Measurements from ENCODE around the gene NOSTRIN. TPM values are rescaled to one million over a fixed set of nuclear protein-coding genes. Genes with fewer than 3 reads are reported as not detected.

NOSTRIN gene
- total RNA-seq, 1 donor, result 0.81 TPM

DNA sequence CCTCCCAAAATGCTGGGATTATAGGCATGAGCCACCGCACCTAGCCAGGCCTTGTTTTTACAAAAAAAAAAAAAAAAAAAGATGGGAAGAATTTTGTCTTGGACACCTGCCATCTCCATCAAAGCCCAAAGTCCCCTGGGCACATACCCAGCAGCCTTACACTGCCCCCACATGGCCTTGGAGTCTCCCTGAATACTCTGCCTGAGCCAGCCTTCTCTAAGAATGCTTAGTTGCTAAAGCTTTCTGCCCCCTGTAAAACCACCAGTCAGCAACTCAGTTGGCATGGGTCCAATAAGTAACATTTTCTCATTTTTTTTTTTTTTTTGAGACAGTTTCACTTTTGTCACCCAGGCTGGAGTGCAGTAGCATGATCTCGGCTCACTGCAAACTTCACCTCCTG is 47.2 kb downstream of the NOSTRIN start:
- TF ChIP-seq, protein P1, sequence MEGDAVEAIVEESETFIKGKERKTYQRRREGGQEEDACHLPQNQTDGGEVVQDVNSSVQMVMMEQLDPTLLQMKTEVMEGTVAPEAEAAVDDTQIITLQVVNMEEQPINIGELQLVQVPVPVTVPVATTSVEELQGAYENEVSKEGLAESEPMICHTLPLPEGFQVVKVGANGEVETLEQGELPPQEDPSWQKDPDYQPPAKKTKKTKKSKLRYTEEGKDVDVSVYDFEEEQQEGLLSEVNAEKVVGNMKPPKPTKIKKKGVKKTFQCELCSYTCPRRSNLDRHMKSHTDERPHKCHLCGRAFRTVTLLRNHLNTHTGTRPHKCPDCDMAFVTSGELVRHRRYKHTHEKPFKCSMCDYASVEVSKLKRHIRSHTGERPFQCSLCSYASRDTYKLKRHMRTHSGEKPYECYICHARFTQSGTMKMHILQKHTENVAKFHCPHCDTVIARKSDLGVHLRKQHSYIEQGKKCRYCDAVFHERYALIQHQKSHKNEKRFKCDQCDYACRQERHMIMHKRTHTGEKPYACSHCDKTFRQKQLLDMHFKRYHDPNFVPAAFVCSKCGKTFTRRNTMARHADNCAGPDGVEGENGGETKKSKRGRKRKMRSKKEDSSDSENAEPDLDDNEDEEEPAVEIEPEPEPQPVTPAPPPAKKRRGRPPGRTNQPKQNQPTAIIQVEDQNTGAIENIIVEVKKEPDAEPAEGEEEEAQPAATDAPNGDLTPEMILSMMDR (IDR thresholded peaks at IDR 0.05; ENCODE audit: insufficient read depth, low read length), result no peak
- H3K4me3 ChIP-seq (ENCODE audit: low read depth, low read length), result no peak overlapping the region
- DNase-seq (ENCODE audit: low read depth), result peak; percentile 37

DNA sequence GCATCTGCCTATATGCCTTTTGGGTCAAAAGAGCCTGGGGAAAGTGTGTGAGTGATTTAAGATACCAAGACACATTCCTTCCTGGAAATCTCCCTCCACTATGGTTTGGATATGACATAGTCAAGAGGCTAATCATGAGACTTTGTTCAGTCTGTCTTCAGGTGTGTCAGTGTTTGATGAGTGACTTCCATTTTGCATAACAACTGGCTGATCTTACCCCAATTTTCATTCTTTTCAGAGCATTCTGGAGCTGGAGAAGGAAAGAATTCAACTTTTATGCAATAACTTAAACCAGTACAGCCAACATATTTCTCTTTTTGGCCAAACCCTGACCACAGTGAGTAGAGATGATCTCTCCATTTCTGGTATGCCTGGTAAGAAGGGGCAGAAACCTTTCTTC is 48.4 kb downstream of the NOSTRIN start:
- no peak overlapping the region for H3K4me3 ChIP-seq (ENCODE audit: low read depth, low read length)
- peak; percentile 7 for DNase-seq (ENCODE audit: low read depth)
- TF ChIP-seq, protein P1 (IDR thresholded peaks at IDR 0.05; ENCODE audit: insufficient read depth, low read length), result no peak

DNA sequence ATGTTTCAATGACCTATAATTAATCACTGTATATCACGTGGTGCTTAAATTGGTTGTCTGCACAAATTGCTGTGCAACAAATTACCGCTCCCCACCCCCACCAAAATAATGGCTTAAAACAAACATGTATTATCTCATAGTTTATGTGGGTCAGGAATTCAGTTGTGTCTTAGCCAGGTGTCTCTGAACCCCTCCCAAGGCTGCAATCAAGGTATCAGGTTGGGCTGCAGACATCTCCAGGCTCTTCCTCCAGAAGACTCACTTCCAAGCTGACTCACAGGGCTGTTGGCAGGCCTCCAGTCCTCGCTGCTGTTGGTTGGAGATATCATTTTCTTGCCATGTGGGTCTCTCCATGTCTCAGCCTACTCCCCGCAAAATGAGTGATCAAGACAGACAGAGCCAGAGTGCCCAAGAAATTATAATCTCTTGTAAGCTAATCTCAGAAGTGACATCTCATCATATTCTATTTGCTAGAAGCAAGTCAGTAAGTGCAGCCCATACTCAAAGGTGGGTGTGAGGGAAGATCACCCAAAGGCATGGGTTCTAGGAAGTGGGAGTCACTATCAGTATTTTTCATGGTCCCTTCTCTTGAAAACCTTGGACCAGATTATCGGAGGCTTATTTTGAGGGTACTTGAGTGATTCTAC is 49.4 kb downstream of the NOSTRIN start:
- TF ChIP-seq, protein P1 (IDR thresholded peaks at IDR 0.05; ENCODE audit: insufficient read depth, low read length), result no peak
- H3K4me3 ChIP-seq (ENCODE audit: low read depth, low read length), result no peak overlapping the region
- peak; percentile 65 for DNase-seq (ENCODE audit: low read depth)

DNA sequence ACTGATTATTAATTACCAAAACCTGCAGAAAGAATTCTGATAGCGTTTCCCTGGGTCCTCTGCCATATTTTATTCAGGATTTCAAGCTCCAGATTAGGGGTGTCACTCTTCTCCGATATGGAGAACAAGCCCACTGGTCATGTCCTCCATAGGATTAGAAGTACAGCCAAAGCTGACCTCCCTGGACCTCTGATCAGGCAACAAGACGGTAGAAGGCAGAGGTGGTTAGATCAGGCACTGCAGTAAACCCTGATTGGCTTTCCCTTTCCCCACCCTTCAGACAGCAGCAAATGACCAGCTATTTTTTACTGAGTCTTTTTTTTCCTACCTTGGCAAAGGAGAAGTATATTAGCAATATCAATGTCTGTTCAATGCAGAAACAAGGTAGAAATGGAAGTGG is 50.0 kb downstream of the NOSTRIN start:
- TF ChIP-seq, protein P1 (IDR thresholded peaks at IDR 0.05; ENCODE audit: insufficient read depth, low read length), result no peak
- DNase-seq (ENCODE audit: low read depth), result no peak
- no peak overlapping the region for H3K4me3 ChIP-seq (ENCODE audit: low read depth, low read length)

DNA sequence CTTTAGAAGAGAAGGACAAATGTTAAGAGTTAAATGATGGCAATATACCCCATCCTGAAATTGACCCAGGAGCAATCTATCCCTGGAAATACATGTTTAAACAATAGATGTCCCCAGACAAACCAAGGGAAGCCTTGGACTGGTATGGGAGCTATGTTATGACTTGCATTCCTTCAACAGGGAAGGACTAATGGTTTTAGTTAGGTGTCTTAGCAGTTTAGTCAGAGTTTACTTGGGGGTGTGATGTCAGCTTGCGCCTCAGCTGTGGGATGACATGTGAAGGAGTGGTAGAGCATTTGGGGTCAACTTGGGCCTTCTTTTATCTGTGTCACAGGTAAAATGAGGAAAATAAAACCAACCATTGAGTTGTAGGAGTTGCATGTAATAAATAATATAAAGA is 51.0 kb downstream of the NOSTRIN start:
- TF ChIP-seq, protein P1 (IDR thresholded peaks at IDR 0.05; ENCODE audit: insufficient read depth, low read length), result no peak
- no peak for DNase-seq (ENCODE audit: low read depth)
- no peak overlapping the region for H3K4me3 ChIP-seq (ENCODE audit: low read depth, low read length)

DNA sequence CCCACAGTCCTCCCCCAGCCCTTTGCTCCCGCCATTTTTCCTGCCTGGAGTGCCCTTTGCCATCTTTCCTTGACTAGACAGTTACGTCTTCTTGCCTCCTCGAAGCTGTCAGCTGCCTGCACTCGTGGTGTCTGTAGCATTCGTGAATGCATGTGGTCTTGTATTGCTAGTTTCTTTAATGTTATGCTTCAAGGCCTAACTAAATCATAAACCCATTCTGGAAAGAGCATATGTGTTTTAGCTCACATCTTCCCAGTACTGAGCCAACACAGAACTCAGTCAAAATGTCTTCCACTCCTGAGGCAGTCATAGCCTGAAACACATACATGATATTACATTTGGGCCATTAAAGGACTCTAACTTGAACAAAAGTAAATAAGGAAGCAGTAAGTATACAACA is 52.2 kb downstream of the NOSTRIN start:
- H3K4me3 ChIP-seq (ENCODE audit: low read depth, low read length), result no peak overlapping the region
- TF ChIP-seq, protein P1 (IDR thresholded peaks at IDR 0.05; ENCODE audit: insufficient read depth, low read length), result no peak
- DNase-seq (ENCODE audit: low read depth), result no peak

DNA sequence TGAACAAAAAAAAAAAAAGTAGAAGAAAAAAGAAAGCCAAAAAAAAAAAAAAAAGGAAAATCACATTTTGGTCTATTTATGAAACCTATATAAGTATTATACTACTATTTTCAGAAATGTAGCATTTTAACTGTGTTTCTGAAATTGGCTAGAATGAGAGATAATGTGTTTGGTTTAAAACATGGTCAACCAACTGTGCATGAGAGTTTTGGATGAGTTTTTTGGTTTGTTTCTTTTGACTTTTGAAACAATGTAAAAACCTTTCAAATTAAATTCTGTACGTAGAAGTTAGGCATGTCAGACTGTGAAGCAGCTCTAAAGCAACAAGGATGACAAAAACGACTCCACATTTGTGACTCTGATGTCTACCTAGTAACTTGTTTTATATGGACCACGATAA is 53.2 kb downstream of the NOSTRIN start:
- no peak overlapping the region for H3K4me3 ChIP-seq (ENCODE audit: low read depth, low read length)
- TF ChIP-seq, protein P1 (IDR thresholded peaks at IDR 0.05; ENCODE audit: insufficient read depth, low read length), result no peak
- no peak for DNase-seq (ENCODE audit: low read depth)

All from fibroblast of the aortic adventitia (primary cell).